ENCODE data around the gene FXYD7. TPM values are rescaled to one million over a fixed set of nuclear protein-coding genes. Genes with fewer than 3 reads are reported as not detected.

Gene FXYD7
- polyA plus RNA-seq, 3 donors = 0.53 to 0.93 (median 0.86) TPM

GRCh38 chr19:35155981-35156672 lies 13.1 kb downstream of the FXYD7 start:
- no peak for DNase-seq (ENCODE audit: extremely low read depth in 1 of 11, low read depth in 9 of 11, low spot score in 4 of 11)

- DNase-seq (ENCODE audit: extremely low read depth in 1 of 11, low read depth in 9 of 11, low spot score in 4 of 11) = no peak
These were observed 13.6 kb downstream of the FXYD7 start for GRCh38 chr19:35156673-35157014.

- no peak for DNase-seq (ENCODE audit: extremely low read depth in 1 of 11, low read depth in 9 of 11, low spot score in 4 of 11)
These were observed 14.4 kb downstream of the FXYD7 start for GRCh38 chr19:35157431-35157830.

GRCh38 chr19:35159606-35160005 lies 16.6 kb downstream of the FXYD7 start:
- no peak for DNase-seq (ENCODE audit: extremely low read depth in 1 of 11, low read depth in 9 of 11, low spot score in 4 of 11)

GRCh38 chr19:35160629-35161433 lies 17.8 kb downstream of the FXYD7 start:
- DNase-seq (ENCODE audit: extremely low read depth in 1 of 11, low read depth in 9 of 11, low spot score in 4 of 11) = no peak

GRCh38 chr19:35161434-35161743 lies 18.3 kb downstream of the FXYD7 start:
- no peak for DNase-seq (ENCODE audit: extremely low read depth in 1 of 11, low read depth in 9 of 11, low spot score in 4 of 11)

- DNase-seq (ENCODE audit: extremely low read depth in 1 of 11, low read depth in 9 of 11, low spot score in 4 of 11) = no peak
These were observed 19.6 kb downstream of the FXYD7 start for GRCh38 chr19:35162471-35163326.

GRCh38 chr19:35164418-35164817 lies 21.4 kb downstream of the FXYD7 start:
- no peak for DNase-seq (ENCODE audit: extremely low read depth in 1 of 11, low read depth in 9 of 11, low spot score in 4 of 11)

- no peak for DNase-seq (ENCODE audit: extremely low read depth in 1 of 11, low read depth in 9 of 11, low spot score in 4 of 11)
These were observed 22.4 kb downstream of the FXYD7 start for GRCh38 chr19:35165200-35166058.

- DNase-seq (ENCODE audit: extremely low read depth in 1 of 11, low read depth in 9 of 11, low spot score in 4 of 11) = no peak
These were observed 23.3 kb downstream of the FXYD7 start for GRCh38 chr19:35166100-35167063.

- DNase-seq (ENCODE audit: extremely low read depth in 1 of 11, low read depth in 9 of 11, low spot score in 4 of 11) = no peak
These were observed 24.4 kb downstream of the FXYD7 start for GRCh38 chr19:35167251-35168119.

- DNase-seq (ENCODE audit: extremely low read depth in 1 of 11, low read depth in 9 of 11, low spot score in 4 of 11) = no peak
These were observed 25.1 kb downstream of the FXYD7 start for GRCh38 chr19:35168196-35168595.

- DNase-seq (ENCODE audit: extremely low read depth in 1 of 11, low read depth in 9 of 11, low spot score in 4 of 11) = no peak
These were observed 26.4 kb downstream of the FXYD7 start for GRCh38 chr19:35169221-35169995.

GRCh38 chr19:35170359-35171061 lies 27.5 kb downstream of the FXYD7 start:
- no peak for DNase-seq (ENCODE audit: extremely low read depth in 1 of 11, low read depth in 9 of 11, low spot score in 4 of 11)

GRCh38 chr19:35171730-35172129 lies 28.7 kb downstream of the FXYD7 start:
- no peak for DNase-seq (ENCODE audit: extremely low read depth in 1 of 11, low read depth in 9 of 11, low spot score in 4 of 11)

- DNase-seq (ENCODE audit: extremely low read depth in 1 of 11, low read depth in 9 of 11, low spot score in 4 of 11) = no peak
These were observed 31.2 kb downstream of the FXYD7 start for GRCh38 chr19:35174226-35174625.

Data from renal cortex interstitium (tissue), 11 donors.